Hematopoietic multipotent progenitor cell (in vitro differentiated cells): ENCODE data around the gene ADAMTS13. TPM values are rescaled to one million over a fixed set of nuclear protein-coding genes. Genes with fewer than 3 reads are reported as not detected.
A peak's percentile ranks its signal among the peaks of the same experiment; 100 is the strongest.
"Not testable (repeated sequence)": the region's sequence is repeated elsewhere in the genome, so short reads cannot be mapped to it uniquely, and the experiment has no call there.

Experiments
- DNase-seq, 3 donors: peaks; one replicate each; pipeline ENCODE4 v3.0.0-alpha.2; 2011 to 2015; ENCODE audit warnings: low read depth in 2 of 3, low spot score in 2 of 3
- total RNA-seq: library from RNA; depleted of rRNA; stranded (reverse); fragments of >200 nt; gene quantifications from one replicate; pipeline ENCODE4 v1.2.3, GENCODE V29; 2012

Gene ADAMTS13
- total RNA-seq, 1 donor, result 1.6 TPM

- DNase-seq, result no peak
Observed at GRCh38 chr9:133423216-133423615, 1.0 kb downstream of the ADAMTS13 start.

DNA sequence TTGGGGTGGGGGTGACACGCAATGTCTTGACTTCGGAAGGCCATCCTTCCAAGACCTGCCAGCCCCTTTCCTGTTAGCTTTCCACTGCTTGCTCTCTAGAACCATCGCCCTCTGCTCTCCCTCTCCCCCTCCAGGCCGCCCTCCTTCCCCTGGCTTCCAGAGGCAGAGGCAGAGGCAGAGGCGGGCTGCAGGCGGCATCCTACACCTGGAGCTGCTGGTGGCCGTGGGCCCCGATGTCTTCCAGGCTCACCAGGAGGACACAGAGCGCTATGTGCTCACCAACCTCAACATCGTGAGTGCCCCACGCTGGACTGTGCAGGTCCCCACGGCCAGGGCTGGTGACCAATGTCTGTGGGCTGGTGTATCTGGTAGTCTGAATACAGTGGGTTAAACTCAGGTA lies 2.0 kb downstream of the ADAMTS13 start:
- DNase-seq, result no peak

- no peak for DNase-seq
Observed at GRCh38 chr9:133425049-133425632, 3.0 kb downstream of the ADAMTS13 start.

- no peak for DNase-seq
Observed at GRCh38 chr9:133426011-133426410, 3.8 kb downstream of the ADAMTS13 start.

DNA sequence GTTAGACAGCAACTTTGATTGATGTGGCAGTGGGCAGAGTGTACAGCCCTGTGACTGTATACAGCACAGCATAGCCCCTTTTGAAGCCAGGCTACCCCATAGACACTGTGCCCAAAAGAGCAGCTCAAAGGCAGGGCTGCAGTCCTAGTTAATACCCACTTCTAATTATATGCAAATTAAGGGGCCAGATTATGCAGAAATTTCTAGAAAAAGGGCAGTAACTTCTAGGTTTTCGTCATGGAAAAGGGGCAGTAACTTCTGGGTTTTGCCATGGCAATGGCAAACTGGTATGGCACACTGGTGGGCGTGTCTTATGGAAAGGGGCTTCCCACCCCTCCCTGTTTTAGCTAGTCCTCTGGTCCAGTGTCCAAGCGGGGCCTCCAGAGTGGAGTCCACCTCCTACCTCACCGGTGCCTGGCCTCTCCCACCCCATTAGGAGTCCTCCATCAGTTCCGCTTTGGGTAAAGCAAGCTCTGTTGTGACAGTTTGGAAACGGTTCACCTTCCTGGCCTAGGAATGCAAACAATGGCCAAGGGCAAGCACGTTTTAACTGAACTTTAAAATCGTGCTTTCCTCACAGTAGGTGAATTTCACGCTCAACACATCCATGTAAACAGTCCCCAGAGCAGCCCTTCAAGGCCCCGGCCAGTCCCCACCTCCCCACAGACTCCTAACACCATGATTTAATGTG lies 5.6 kb downstream of the ADAMTS13 start:
- no peak for DNase-seq

- DNase-seq, result peak in 1 of 3 donors; percentile 9
Observed at GRCh38 chr9:133428617-133429101, 6.5 kb downstream of the ADAMTS13 start.

DNA sequence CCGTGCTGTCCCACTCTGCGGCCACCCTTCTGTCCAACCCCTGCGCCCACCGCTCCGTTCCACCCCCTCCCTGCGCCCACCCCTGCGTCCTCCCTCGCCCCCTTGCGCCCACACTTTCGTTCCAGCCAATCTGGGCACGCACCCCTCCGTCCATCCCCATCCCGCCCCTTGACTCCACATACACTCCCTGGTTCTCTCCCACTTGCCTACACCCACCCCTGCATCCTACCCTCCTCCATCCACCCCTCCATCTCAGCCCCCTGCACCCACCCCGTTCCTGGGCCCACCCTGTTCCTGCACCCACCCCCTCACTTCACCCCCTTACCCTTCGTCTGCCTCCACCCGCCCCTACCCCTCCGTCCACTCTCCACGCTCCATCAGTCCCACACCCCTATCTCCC lies 7.0 kb downstream of the ADAMTS13 start:
- DNase-seq, result no peak

DNA sequence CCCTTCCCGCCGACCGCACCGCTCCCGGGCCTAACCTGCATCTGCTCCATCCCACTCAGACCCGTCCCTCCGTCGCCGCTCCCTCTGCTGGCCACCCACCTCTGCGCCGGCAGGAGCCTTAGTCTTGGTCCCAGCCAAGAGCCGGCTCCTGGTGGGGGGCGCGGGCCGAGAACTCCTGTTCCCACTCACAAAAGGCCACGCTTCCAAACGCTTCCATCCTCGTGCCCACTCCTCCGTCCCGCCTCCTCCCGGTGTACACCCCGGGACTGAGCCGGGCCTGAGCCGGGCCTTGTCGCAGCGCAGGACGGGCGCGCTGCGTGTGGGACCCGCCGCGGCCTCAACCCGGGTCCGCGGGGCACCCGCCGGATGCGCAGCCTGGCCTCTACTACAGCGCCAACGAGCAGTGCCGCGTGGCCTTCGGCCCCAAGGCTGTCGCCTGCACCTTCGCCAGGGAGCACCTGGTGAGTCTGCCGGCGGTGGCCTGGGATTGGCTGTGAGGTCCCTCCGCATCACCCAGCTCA lies 7.5 kb downstream of the ADAMTS13 start:
- DNase-seq, result peak in 2 of 3 donors; percentile 44 to 45

DNA sequence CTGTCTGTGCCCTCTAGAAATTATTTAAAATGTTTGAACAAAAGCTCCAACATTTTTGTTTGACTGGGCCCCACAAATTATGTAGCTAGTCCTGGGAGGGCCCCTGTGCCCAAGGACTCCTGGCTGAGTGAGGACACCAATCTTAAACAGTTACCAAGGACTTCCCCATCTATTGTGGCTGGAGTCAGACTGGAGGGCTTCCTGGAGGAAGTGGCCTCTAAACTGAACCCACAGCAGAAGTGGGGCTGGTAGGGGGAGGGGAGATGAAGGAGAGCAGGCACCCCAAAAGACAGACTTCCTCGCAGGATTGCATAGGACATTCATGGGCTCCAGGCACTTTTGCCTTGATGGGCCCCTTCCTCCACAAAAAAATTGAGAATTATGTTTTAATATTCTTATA lies 8.1 kb downstream of the ADAMTS13 start:
- DNase-seq, result no peak

DNA sequence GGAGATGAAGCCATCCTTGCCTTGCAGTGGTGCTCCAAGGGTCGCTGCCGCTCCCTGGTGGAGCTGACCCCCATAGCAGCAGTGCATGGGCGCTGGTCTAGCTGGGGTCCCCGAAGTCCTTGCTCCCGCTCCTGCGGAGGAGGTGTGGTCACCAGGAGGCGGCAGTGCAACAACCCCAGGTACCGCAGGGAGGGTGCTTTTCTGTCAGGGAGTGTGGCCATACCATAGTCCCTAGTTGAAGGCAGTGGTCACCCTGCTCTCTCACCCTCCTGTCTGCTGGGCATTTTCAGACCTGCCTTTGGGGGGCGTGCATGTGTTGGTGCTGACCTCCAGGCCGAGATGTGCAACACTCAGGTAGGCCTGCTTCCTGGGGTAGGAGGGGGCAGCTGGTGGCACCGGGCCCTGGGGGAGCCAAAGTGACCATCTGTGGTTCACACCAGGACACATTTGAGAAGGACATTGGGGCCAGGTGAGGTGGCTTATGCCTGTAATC lies 11.2 kb downstream of the ADAMTS13 start:
- DNase-seq, result no peak

- DNase-seq, result no peak
Observed at GRCh38 chr9:133436681-133437080, 14.5 kb downstream of the ADAMTS13 start.

- DNase-seq, result no peak
Observed at GRCh38 chr9:133437753-133438531, 15.8 kb downstream of the ADAMTS13 start.

GRCh38 chr9:133439337-133439736 lies 17.2 kb downstream of the ADAMTS13 start:
- no peak for DNase-seq

DNA sequence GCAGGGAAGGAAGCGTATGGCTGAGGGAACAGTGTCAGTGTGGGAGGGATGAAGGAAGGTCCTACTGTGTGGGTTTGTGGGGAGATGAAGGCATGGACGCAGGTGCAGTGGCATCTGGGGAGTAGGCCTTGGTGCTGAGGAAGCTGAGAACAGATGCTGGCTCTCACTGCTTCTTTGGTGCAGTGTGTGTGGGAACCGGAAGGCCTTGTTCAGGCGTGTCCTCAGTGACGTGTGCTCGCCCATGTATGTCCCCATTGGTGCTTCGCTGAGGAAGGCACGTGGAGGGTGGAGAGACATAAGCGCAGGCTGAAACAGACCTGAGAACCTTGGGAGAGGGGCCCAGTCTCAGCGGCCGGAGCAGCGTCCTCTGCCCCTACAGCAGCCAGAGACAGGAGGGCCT lies 18.7 kb downstream of the ADAMTS13 start:
- DNase-seq, result no peak

DNA sequence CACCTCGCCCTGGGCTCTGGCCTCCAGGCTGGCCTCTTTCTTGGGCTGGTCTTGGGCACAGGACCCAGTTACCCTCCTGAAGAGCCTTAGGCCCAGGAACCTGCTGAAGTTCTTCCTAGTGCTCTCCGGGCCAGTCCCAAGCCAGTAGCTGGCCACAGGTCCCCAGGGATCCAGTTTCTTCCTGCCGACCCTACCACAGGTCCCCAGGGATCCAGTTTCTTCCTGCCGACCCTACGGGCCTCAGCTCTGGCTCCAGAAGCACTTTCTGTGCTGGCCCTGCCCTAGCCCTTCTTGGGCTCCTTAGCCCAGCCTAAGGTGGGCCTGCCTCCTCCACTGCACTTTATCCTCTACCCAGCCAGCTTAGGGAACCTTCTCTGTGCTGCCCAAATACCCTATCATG lies 19.4 kb downstream of the ADAMTS13 start:
- no peak for DNase-seq

GRCh38 chr9:133443248-133443647 lies 21.1 kb downstream of the ADAMTS13 start:
- DNase-seq, result no peak

- DNase-seq, result no peak
Observed at GRCh38 chr9:133443982-133444381, 21.8 kb downstream of the ADAMTS13 start.

DNA sequence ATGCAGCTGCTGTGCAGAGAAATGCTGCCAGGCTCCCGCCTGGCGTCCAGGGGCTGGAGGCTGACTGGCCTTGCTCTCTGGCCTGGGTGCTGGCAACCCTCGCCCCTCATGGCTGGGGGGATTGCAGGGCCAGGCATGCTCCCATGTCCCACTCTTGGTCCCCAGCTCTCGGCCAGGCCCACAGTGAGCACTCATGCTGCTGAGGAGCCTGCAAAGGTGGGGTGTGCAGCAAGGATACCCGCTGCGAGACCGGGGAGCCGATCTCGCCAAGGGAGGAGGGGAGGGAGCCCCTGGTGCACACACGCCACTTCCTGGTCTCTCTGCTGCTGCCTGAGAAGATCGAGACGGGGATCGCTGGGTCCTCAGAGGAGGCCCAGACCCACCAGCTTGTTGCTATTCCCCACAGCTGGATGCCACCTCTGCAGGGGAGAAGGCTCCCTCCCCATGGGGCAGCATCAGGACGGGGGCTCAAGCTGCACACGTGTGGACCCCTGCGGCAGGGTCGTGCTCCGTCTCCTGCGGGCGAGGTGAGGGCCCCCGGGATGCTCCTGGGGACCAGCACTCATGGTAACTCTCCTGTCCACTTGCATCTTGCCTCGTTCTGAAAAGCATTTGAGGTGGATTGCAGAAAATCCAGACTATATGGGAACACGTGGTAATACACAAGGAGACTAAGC lies 23.3 kb downstream of the ADAMTS13 start:
- DNase-seq, result no peak

- no peak for DNase-seq
Observed at GRCh38 chr9:133448487-133448972, 26.4 kb downstream of the ADAMTS13 start.

DNA sequence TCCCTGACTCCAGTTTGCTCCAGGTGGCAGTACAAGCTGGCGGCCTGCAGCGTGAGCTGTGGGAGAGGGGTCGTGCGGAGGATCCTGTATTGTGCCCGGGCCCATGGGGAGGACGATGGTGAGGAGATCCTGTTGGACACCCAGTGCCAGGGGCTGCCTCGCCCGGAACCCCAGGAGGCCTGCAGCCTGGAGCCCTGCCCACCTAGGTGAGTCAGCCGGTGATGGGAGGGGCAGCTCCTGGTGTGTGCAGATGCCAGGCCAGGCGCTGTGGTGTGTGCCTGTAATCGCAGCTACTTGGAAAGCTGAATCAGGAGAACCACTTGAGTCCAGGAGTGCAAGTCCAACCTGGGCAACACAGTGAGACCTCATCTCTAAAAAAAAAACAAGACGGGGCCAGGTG lies 27.6 kb downstream of the ADAMTS13 start:
- DNase-seq, result no peak

GRCh38 chr9:133451865-133452264 lies 29.7 kb downstream of the ADAMTS13 start:
- not testable (repeated sequence) for DNase-seq
